EH (cell line): Measurements from ENCODE around the gene FAM114A1.
"Not testable (repeated sequence)": the region's sequence is repeated elsewhere in the genome, so short reads cannot be mapped to it uniquely, and the experiment has no call there.

ENCODE experiments used
- DNase-seq: peaks from one replicate; pipeline ENCODE4 v3.0.0-alpha.2; 2015; ENCODE audit warnings: low read depth

The FAM114A1 gene

GRCh38 chr4:38935391-38936073, 67.9 kb downstream of the FAM114A1 start:
- peak; percentile 88 for DNase-seq

DNA sequence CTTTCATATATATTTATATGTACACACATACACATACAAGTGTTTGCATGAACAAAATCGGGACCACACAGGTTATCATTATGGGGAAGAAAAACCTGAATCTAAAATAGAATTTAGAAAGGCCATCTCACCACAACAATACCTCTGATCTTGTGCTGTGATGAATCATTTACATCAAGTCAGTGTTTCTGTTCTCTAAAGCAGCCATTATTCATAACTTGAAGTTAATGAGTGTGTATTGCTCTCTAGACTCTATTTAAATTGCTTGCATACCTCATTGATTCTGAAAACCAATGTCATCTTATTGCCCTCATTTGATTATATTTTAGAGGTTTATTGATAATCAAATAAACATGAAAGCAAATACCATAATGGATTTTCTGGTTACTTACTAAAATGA, 71.6 kb downstream of the FAM114A1 start:
- DNase-seq: no peak

- DNase-seq: no peak
Observed at GRCh38 chr4:38940476-38940875, 72.9 kb downstream of the FAM114A1 start.

DNA sequence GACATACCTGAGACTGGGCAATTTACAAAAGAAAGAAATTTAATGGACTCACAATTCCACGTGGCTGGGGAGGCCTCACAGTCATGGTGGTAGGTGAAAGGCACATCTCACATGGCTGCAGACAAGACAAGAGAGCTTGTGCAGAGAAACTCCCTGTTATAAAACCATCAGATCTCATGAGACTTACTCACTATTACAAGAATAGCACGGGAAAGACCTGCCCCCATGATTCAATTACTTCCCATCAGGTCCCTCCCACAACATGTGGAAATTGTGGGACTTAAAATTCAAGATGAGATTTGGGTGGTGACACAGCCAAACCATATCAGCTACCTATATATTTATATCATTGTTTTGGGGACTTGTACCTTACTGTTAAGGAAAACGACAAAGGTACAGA, 74.3 kb downstream of the FAM114A1 start:
- peak; percentile 63 for DNase-seq

DNA sequence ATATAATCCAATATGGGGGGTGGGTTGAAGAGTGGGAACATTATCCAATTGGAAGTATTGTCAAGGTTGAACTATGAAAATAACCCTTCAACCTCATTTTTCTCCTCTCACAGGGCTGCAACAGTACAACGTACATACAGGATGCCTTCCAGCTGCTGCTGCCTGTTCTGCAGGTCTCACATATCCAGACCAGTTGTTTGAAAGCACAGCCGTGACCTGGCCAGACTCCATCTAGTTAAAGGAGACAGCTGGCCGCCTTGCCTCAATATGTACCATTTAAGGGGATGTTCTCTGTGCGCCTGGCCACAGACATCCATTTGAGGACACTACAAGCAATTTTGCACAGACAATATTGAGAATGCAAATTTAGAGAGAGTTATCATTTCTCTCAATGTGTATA, 75.7 kb downstream of the FAM114A1 start:
- DNase-seq: no peak

- DNase-seq: no peak
Observed at GRCh38 chr4:38944440-38944839, 76.8 kb downstream of the FAM114A1 start.

- DNase-seq: peak; percentile 12
Observed at GRCh38 chr4:38946919-38947318, 79.3 kb downstream of the FAM114A1 start.

GRCh38 chr4:38948551-38948950, 80.9 kb downstream of the FAM114A1 start:
- DNase-seq: peak; percentile 95

DNA sequence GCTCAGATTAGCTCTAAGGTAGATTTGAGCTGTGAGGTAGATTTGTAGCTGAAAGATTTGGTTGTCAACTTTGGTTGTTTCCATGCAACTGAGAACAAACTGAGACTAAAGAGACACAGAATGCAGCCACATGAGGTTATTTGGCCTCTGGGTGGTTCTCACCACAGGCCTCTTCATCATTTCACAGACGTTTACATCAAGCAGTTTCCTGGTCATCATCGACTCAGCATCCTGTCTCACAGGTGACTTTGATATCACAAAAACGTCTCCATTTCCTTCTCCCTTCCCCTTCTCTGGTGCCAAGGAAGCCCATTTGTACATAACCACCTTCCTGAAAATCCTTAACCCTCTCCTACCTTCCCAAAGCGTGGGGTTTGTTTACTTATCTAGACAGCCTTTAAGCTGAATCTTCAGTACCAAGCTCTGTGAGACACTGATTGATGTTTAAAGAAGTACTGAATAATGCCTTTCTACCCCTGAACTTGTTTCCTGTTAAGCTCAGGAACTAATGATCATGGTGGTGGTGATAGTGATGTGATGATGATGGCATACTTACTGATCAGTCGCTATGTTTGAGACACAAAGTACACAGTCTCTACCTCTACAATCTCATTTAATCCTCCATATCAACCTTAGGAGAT, 81.9 kb downstream of the FAM114A1 start:
- peak; percentile 45 for DNase-seq

DNA sequence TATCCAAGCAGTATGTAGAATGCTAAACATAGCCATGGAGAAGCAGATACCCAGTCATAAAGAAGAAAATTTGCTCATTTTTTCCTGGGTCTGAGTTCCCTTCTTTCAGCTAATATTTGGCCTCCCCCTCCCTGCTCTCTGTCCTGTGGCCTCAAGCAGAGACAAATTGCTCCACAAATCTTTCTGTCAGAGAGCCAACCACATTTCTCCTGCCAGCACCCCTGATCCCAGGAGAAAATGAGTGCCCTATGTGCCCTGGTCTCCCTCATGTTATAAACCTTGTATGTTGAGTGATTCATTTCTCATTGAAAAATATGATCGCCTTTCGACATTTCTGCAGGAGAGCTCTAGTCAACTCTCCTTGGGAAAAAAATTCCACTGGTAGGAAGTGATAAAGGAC, 82.6 kb downstream of the FAM114A1 start:
- DNase-seq: peak; percentile 37

DNA sequence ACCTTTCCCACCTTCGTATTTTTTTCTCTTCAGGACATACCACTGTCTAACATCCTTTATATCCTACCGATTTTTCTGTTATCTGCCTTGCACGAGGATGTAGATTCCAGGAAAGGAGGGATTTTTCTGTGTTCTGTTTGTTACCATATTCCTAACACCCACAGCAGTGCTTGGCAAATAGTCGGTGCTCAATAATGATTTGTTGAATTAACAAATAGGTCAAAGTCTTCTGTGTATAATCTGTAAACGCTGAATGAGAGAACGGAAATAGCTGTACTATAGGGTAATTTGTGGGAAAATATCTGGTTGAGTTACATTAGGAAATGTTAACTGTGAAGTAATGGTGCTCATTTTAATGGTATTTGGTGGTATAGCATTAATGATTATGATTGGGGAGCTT, 83.1 kb downstream of the FAM114A1 start:
- DNase-seq: no peak

GRCh38 chr4:38951598-38951997, 84.0 kb downstream of the FAM114A1 start:
- DNase-seq: no peak

DNA sequence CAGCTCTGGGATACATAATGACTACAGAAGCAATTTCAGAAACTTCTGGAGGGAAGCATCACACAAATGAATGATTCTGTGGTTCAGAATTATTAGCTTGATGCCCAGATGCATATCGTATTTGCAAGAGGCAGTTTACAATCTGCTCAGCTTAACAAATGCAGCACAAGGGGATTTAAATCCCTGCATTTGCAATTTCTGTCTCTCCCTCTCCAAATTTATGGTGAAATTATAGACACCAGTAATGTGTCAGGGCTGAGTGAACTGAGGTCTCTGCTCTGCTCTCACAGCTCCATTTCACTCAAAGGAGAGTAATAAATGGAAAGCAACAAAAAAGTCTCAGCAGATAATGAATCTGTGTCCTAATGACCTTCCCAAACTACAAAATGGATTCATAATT, 84.4 kb downstream of the FAM114A1 start:
- no peak for DNase-seq

- DNase-seq: no peak
Observed at GRCh38 chr4:38954727-38955126, 87.1 kb downstream of the FAM114A1 start.

GRCh38 chr4:38955957-38956356, 88.4 kb downstream of the FAM114A1 start:
- DNase-seq: no peak

DNA sequence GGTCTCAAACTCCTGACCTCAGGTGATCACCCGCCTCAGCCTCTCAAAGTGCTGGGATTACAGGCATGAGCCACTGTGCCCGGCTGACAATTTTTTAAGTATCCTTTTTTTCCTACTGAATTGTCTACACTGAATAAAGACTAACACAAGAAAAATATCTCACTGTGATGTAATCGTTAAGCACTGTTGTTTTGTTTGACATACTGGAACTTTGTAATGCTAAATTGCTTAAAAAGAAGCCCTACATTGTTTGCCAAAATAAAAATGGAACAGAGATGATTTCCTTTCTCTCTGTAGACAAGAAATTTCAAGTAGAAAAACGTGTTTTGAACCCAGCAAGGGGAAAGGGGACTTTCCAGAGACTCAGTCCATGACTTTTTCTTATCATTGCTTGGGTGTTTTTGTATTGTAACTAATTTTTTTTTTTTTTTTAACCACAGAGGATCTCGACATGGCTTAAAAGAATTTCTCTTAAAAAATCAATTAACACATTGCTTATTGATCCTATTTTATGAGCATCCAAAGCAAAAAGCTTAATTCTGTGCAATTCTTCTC, 89.7 kb downstream of the FAM114A1 start:
- no peak for DNase-seq

DNA sequence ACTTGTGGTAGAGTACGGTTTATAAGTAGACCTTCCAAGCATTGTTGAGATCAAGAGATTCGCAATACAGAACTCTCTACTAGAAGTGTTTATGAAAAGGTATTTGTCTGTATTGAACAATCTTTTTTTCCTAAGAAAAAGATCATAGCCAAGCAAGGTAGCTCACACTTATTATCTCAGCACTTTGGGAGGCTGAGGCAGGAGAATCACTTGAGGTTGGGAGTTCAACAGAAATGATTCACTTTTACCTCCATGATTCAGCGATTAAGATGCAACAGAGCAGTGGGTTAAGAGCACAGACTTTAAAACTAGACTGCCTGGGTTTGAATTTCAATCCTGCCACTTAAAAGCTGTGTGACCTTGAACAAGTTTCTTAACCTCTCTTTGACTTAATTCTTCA, 90.3 kb downstream of the FAM114A1 start:
- DNase-seq: no peak

GRCh38 chr4:38958453-38959190, 91.0 kb downstream of the FAM114A1 start:
- DNase-seq: peak; percentile 59

- not testable (repeated sequence) for DNase-seq
Observed at GRCh38 chr4:38959248-38959647, 91.6 kb downstream of the FAM114A1 start.

DNA sequence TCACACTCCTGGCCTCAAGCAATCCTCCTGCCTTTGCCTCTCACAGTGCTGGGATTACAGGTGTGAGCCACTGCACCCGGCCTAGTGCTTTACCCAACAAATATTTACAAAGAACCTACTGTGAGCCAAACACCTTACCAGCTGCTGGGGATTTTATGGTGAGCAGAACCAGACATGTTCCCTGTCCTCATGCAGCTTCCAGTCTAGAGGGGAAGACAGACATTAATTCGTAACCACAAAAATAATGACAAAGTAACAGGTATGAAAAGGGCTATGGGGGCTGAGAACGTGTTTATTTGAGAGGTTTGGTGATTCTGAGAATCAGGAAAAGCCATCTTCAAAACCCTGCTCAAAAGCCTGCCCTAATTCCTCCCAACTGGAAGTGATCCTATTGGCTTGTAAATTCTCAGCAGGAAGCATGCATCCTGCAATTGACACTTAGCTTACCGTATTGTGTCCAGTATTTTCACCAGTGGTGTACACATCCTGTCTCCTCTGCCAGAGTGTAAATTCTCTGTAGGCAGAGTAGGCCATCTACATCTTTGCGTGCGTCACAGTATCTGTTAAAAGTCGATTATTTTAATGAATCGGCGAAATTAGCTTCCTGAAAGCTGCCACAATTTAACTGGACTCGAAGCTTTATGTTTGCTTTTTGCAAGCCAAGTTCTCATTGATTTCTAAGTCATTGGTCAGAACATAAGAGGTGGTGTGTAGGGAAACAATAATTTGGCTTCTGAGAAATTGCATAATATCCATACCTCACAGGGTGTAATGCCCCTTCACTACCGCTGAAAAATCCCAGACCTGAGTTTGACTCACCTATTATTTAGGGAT, 97.6 kb downstream of the FAM114A1 start:
- DNase-seq: no peak

- no peak for DNase-seq
Observed at GRCh38 chr4:38965866-38966265, 98.3 kb downstream of the FAM114A1 start.
